ENCODE data around the gene CNPY2.
A peak's percentile ranks its signal among the peaks of the same experiment; 100 is the strongest.
"Not testable (repeated sequence)": the region's sequence is repeated elsewhere in the genome, so short reads cannot be mapped to it uniquely, and the experiment has no call there.

CNPY2 gene

GRCh38 chr12:56315622-56316473 lies at the start of gene CNPY2:
TSS of gene CNPY2 (minus strand) at chr12:56315988. CDS start at chr12:56315217, 771 bp downstream.
- FAIRE-seq = peak; percentile 97

DNA sequence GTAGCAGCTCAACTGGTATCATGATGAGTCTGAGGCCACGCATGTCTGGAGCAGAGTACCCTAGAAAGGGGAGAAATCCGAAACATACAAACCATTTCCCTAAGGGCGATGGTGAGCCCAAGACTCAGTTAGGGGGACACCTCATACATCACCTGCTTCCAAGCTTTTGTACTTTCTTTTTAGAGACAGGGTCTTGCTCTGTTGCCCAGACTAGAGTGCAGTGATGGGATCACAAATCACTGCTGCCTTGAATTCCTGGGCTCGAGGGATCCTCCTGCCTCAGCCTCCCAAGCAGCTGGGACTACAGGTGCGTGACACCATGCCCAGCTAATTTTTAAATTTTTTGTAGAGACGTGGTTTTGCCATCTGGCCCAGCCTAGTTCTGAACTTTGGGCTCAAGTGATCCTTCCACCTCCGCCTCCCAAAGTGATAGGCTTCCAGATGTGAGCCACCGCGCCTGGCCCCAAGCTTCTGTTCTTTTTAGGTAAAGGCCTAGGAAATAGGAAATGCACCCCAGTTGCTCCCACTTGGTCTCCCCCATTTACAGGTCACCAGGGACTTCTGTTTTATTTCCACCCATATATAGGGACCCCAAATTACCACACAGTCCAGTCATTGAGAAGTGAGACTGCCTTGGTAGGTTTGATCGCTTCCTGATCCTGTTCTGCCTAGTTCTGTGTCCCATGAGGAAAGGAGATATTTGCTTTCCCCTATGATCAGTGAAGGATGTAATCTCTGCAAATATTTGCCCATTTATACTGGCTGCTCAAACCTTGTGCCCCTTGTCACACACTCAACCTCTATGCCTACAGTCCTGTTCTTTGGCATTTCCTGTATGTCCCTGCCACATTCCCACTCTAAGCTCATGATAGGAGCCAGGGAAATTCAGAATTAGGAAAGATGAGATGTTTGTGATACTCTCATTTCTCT lies 46.6 kb upstream of the CNPY2 start, which contains the start of gene APOF:
Gene APOF (minus strand): TSS at position 728 of the 930 bp plus-strand sequence. CDS start 112 bp downstream, at position 616.
- FAIRE-seq = no peak

- FAIRE-seq = no peak
These were observed 45.8 kb upstream of the CNPY2 start for GRCh38 chr12:56361487-56362129.

DNA sequence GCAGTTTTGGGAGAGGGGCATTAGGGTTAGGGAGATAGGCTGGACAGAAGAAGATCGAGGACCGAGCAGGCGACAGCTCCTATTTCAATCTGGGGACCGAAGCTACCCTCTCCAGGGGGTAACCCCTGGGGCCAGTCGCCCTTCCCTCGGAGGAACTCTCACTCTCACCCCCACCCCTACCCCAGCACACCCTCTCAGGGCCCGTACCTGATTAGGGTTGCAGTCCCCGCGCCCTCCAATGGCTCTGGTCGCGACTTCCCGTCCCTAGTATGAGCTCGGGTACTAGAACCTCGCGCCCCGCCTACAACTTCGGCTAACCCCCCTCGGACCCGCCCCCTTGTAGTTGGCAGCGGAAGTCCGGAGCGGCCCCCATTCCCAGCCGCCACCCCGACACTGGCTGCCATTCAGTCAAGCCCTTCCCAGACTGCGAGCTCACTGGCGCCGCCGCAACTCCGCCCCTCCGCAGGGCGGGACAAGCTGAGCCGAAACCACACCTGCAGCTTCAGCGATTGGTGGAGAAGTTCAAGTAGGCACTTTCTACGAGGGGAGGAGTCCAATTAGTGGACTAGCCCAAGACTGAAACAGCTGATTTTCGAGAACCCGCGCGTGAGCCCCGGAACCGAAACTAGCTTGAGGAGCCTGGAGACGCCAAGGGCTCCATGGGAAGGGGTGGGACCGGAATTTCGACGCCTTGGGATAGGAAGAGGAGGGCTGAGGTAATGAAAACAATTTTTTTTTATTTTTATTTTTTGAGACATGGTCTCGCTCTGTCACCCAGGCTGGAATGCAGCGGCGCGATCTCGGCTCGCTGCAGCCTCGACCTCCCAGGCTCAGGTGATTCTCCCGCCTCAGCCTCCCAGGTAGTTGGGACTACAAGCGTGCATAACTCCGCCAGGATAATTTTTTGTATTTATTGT lies 44.3 kb upstream of the CNPY2 start, which contains the start of gene STAT2:
Gene STAT2 (minus strand): TSS at position 257 of the 917 bp plus-strand sequence. CDS start 3,536 bp downstream, outside the sequence.
- FAIRE-seq = peak; percentile 100

DNA sequence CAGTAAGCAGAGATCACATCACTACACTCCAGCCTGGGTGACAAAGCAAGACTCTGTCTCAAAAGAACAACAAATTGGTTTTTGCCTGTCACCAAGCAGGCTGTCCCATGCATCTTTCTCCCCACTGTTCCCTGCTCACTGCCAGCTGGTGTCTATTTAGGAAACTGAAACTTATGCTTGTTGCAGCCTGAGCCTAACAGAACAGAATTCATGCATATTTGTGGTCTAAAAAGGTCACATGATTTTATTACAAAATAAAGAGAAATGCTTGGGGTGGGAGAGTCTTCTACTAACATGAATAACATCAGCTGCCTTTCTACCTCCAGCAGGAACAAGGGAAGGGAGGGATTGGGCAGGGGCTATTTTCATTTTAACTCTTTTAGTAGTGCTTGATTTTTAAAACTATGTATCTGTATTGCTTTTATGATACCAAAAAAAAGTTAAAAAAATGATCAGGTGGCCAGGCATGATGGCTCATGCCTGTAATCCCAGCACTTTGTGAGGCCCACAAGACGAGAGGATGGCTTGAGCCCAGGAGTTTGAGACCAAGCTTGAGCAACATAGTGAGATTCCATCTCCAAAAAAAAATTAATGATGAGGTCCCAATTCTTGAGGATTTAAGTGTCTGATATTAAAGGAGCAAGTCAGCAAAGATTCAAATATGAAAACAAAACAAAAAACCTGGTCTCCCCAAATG lies 43.2 kb upstream of the CNPY2 start:
- no peak for FAIRE-seq

DNA sequence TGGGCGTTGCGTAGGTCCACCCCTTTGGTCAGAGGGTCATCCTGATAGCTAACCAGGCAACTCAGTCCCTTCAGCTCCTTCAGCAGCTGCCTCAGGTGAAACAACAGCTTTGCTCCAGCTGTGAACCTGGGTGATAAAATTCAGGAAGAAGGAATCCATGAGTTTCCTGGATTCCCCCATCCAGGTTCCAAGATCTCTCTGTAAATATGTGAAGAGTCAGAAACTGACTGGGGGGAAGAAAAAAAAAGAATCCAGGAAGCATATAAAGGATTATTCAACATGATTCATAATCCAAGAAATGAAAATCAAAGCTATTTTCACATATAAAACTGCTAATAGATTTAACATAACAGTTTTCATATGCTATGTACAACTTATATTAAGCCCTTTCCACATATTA lies 35.5 kb upstream of the CNPY2 start:
- FAIRE-seq = no peak

GRCh38 chr12:56350662-56351061 lies 34.9 kb upstream of the CNPY2 start:
- no peak for FAIRE-seq

DNA sequence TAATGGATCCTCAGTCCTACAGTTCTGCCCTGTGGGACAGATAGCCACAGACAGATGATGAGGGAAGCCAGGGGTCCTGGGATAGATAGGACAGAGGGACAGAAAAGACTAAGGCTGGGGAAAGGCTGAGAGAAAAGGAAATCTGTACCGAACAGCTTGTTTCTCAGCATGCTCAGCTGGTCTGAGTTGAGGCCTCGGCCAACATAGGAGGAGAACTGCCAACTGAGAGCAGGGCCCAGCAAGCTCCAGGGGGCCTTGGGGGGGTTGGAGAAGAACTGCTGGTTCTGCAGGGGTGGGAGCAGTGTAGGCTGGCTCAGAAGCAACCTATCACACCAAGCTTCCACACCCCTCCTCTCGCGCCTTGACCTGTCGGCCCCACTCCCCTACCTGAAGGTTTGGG lies 33.0 kb upstream of the CNPY2 start:
- FAIRE-seq = no peak

DNA sequence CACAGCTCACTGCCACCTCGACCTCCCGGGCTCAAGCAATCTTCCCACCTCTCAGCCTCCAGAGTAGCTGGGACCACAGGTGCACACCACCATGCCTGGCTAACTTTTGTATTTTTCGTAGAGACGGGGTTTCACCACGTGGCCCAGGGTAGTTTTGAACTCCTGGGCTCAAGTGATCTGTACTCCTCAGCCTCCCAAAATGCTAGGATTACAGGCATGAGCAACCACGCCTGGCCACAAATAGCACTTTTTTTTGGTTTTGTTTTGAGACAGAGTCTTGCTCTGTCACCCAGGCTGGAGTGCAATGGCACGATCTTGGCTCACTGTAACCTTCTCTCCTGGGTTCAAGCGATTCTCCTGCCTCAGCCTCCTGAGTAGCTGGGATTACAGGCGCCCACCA lies 31.5 kb upstream of the CNPY2 start:
- not testable (repeated sequence) for FAIRE-seq

GRCh38 chr12:56346675-56347074 lies 30.9 kb upstream of the CNPY2 start:
- FAIRE-seq = no peak

GRCh38 chr12:56342290-56342689 lies 26.5 kb upstream of the CNPY2 start:
- FAIRE-seq = not testable (repeated sequence)

GRCh38 chr12:56341616-56342015 lies 25.8 kb upstream of the CNPY2 start:
- no peak for FAIRE-seq

DNA sequence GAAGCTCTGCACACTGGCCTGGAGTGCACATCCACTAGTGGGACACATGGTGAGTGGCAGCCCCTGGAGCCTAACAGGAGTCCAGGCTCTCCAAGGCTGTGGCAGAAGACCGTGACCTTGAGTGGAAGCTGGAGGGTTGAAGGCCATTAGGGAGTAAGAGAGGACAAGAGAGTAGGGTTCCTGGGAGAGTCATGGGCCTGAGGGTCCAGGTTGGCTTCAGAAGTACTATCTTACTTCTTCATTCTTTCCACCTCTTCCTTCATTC lies 23.3 kb upstream of the CNPY2 start:
- FAIRE-seq = no peak

- no peak for FAIRE-seq
These were observed 22.7 kb upstream of the CNPY2 start, which contains the start of gene IL23A for GRCh38 chr12:56338308-56339157. TSS of gene IL23A (plus strand) at chr12:56338884. CDS start at chr12:56339045, 161 bp downstream.

DNA sequence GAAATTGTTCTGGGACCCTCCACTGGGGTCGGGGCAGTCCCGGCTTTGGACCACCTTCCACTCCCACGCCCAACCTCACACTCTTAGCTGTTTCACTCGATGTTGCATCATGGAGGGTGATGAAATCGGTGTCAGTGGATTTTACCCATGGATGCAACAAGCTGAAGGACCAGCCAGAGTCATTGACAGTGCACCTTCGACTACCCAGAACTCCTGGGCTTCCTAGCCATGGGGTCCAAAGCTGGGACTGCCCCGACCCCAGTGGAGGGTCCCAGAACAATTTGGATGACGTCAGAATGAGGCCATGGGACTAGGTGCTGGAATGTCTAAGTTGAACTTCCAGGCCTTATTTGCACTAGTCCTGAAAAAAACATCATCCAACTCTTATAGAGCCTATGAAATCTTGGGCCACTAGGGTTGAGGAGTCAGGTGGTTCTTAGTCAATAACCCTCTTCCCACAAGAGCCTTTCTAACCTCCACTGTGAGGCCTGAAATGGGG lies 22.0 kb upstream of the CNPY2 start:
- no peak for FAIRE-seq

- FAIRE-seq = no peak
These were observed 20.8 kb upstream of the CNPY2 start for GRCh38 chr12:56336361-56337167.

GRCh38 chr12:56335527-56335926 lies 19.7 kb upstream of the CNPY2 start:
- FAIRE-seq = not testable (repeated sequence)

DNA sequence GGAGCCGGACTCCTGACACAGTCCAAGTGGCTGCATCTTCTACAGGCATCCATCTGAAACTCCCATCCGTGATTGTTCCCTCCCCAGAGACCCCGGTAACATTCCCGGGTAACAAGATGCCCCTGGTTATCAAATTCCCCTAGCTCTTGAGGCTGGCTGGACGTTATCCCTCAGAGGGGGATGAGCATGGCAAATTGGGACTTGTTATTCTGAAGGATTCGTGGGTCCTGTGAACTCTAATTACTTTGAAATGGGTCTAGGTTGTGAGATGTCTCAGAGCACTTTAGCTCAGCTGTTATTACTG lies 18.7 kb upstream of the CNPY2 start:
- FAIRE-seq = no peak
